ENCODE measurements around the gene CDH1. TPM values are rescaled to one million over a fixed set of nuclear protein-coding genes. Genes with fewer than 3 reads are reported as not detected.

The CDH1 gene
- total RNA-seq: 0.15 and 0.34 TPM in 2 replicates

GRCh38 chr16:68737046-68737729 lies at the start of gene CDH1:
Gene CDH1, plus strand, starts transcription at chr16:68737292. Its CDS starts 124 bp downstream, at chr16:68737416.

DNA sequence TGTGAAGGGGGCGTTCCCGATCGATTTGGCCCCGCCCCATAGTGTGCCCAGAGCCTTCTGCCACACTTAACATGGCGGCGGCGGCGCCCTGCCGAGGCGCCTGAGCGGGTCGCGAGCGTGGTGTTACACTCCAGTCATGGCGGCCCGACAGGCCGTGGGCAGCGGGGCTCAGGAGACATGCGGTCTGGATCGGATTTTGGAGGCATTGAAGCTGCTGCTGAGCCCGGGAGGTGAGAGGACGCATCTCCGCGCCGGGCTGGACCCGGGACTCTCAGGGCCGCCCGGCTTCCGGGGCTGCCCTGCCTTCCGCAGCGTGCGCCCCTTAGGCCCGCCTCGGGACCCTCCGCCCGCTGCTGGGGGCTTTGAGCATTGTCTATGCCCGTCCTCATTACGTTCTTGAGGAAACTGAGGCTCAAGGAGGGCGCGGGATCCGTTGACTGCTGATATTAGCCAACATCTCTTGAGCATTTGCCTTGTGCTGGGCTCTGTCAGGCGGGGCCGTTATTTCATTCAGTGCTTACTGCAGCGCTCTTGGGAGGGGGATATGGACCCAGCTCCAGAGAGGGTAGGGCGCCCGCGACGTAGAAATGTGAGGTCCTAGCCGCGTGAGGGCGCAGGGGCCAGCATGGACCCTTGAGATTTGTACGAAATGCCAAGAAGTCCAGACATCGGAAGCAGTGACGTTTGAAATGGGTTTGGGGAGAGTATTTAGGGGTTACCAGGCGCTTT lies 106.6 kb downstream of the CDH1 start, which contains the start of gene TANGO6:
Gene TANGO6, plus strand, starts transcription at position 50 of the 729 bp plus-strand sequence. Its CDS starts 87 bp downstream, at position 137.

Other genes starting within 250 kb of the CDH1 start
- gene ZFP90, start 198.0 kb upstream of the CDH1 start, total RNA-seq: 22.4 and 35.0 TPM in 2 replicates
- gene CDH3, start 92.0 kb upstream of the CDH1 start, total RNA-seq: under 0.01 and 0.17 TPM in 2 replicates
- 9.4 and 10.6 TPM in 2 replicates for gene TANGO6, start 106.2 kb downstream of the CDH1 start, total RNA-seq